HepG2 (cell line): ENCODE measurements around the gene CYP27B1. TPM values are rescaled to one million over a fixed set of nuclear protein-coding genes. Genes with fewer than 3 reads are reported as not detected.

Experiments used
- NAIF1 ChIP-seq: sonication (generic); formaldehyde crosslinking; IDR thresholded peaks from 2 replicates; pipeline ENCODE4 v1.5.0; 2020; ENCODE audit warnings: mild to moderate bottlenecking, missing genetic modification reagents, borderline replicate concordance
- SMC3 ChIP-seq: IDR thresholded peaks from 2 replicates; pipeline ENCODE4 v1.6.1; 2011; ENCODE audit warnings: low read length, improper control_type of control experiment
- XRCC5 ChIP-seq: fragments of 200-400 bp; formaldehyde crosslinking; optimal IDR thresholded peaks from 2 replicates; pipeline ENCODE3; 2017; ENCODE audit warnings: mild to moderate bottlenecking, low read length
- ZNF660 ChIP-seq: sonication (generic); formaldehyde crosslinking; IDR thresholded peaks from 2 replicates; pipeline ENCODE4 v1.5.1; 2020; ENCODE audit warnings: mild to moderate bottlenecking, low read depth, missing genetic modification reagents, borderline replicate concordance
- polyA plus RNA-seq, 8 experiments: library from polyadenylated mRNA; depleted of rRNA in 3 of 8; stranded (reverse) in 7 of 8; unstranded in 1 of 8; fragments of >200 nt; fragmentation: Illumina TruSeq in 4 of 8; extraction: Trizol in 4 of 8; gene quantifications; 2 replicates each; pipeline versions ENCODE4 v1.2.1 to v1.2.3, GENCODE V29; 2011 to 2016; ENCODE audit warnings: low read depth in 4 of 8, missing spikeins in 1 of 8, mixed read lengths in 1 of 8; ENCODE audit not compliant: insufficient read depth in 1 of 8
- total RNA-seq, 5 experiments: library from RNA; depleted of rRNA; stranded (reverse); fragments of >200 nt; fragmentation: Illumina TruSeq; extraction: Trizol; gene quantifications; 2 replicates each; pipeline ENCODE4 v1.2.3, GENCODE V29; 2016; ENCODE audit warnings: low read depth in 1 of 5
- TF ChIP-seq, protein P1 (sequence below): sonication (generic); formaldehyde crosslinking; IDR thresholded peaks from 2 replicates; pipeline ENCODE4 v1.4.0; 2020; ENCODE audit warnings: missing genetic modification reagents
- TF ChIP-seq, protein P2 (sequence below): sonication (generic); formaldehyde crosslinking; IDR thresholded peaks from 2 replicates; pipeline ENCODE4 v1.5.0; 2020; ENCODE audit warnings: missing genetic modification reagents, mild to moderate bottlenecking, borderline replicate concordance
- TF ChIP-seq, protein P3 (sequence below): IDR thresholded peaks from 2 replicates; pipeline ENCODE4 v1.6.1; 2016; ENCODE audit warnings: low read depth, missing genetic modification reagents, missing compliant biosample characterization
- TF ChIP-seq, protein P4 (sequence below): sonication (generic); formaldehyde crosslinking; IDR thresholded peaks from 2 replicates; pipeline ENCODE4 v1.4.0; 2020; ENCODE audit warnings: missing genetic modification reagents
- TF ChIP-seq, protein P5 (sequence below): sonication (generic); formaldehyde crosslinking; IDR thresholded peaks from 2 replicates; pipeline ENCODE4; 2020; ENCODE audit warnings: missing genetic modification reagents, mild to moderate bottlenecking, borderline replicate concordance

The CYP27B1 gene
- total and polyA plus RNA-seq, 2 of the 13 experiments (the other 11 are each of a cell fraction or from before 2014, with no cell fraction given) = 2.3 to 3.0 TPM

DNA sequence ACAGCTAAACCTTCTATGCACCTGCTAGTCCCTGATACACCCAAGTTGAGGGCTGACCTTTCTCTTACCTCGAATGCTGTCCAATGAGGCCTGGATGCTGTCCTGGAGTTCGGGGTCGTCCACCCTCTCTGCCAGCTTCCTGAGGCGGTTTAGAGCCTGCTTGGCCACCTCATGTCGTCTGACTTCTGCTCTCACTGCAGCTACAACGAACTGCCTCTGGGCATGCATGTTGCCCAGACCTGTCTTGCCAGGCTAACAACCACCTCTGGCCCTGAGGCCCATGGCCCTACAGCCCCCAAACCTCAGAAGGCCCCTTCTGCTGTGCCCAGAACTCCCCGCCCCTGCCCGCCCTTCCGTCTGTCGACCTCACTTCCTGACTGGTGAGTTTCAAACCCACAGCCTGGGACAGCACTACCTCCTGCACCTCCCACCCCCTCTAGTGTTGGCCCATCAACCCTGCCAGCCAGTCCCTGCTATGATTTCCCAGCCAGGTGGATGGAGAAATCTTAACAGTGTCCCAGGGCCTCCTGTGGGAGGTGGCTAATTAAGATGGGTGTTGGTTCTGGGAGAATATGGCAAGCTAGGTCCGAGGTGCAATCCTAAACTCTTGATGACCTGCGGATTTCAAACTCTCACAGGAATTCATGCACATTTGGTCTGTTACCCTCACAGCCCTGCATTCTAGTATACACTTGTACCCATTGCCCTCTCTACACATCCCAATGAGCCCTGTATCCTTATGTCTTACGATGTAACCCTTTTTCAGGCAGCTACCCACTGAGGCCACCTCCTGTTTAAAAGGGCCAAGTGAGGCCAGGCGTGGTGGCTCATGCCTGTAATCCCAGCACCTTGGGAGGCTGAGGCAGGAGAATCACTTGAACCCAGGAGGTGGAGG is 24.8 kb downstream of the CYP27B1 start (continued):
- TF ChIP-seq, protein P1, sequence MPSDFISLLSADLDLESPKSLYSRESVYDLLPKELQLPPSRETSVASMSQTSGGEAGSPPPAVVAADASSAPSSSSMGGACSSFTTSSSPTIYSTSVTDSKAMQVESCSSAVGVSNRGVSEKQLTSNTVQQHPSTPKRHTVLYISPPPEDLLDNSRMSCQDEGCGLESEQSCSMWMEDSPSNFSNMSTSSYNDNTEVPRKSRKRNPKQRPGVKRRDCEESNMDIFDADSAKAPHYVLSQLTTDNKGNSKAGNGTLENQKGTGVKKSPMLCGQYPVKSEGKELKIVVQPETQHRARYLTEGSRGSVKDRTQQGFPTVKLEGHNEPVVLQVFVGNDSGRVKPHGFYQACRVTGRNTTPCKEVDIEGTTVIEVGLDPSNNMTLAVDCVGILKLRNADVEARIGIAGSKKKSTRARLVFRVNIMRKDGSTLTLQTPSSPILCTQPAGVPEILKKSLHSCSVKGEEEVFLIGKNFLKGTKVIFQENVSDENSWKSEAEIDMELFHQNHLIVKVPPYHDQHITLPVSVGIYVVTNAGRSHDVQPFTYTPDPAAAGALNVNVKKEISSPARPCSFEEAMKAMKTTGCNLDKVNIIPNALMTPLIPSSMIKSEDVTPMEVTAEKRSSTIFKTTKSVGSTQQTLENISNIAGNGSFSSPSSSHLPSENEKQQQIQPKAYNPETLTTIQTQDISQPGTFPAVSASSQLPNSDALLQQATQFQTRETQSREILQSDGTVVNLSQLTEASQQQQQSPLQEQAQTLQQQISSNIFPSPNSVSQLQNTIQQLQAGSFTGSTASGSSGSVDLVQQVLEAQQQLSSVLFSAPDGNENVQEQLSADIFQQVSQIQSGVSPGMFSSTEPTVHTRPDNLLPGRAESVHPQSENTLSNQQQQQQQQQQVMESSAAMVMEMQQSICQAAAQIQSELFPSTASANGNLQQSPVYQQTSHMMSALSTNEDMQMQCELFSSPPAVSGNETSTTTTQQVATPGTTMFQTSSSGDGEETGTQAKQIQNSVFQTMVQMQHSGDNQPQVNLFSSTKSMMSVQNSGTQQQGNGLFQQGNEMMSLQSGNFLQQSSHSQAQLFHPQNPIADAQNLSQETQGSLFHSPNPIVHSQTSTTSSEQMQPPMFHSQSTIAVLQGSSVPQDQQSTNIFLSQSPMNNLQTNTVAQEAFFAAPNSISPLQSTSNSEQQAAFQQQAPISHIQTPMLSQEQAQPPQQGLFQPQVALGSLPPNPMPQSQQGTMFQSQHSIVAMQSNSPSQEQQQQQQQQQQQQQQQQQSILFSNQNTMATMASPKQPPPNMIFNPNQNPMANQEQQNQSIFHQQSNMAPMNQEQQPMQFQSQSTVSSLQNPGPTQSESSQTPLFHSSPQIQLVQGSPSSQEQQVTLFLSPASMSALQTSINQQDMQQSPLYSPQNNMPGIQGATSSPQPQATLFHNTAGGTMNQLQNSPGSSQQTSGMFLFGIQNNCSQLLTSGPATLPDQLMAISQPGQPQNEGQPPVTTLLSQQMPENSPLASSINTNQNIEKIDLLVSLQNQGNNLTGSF (CRISPR knock-in tag) = no peak
- TF ChIP-seq, protein P2, sequence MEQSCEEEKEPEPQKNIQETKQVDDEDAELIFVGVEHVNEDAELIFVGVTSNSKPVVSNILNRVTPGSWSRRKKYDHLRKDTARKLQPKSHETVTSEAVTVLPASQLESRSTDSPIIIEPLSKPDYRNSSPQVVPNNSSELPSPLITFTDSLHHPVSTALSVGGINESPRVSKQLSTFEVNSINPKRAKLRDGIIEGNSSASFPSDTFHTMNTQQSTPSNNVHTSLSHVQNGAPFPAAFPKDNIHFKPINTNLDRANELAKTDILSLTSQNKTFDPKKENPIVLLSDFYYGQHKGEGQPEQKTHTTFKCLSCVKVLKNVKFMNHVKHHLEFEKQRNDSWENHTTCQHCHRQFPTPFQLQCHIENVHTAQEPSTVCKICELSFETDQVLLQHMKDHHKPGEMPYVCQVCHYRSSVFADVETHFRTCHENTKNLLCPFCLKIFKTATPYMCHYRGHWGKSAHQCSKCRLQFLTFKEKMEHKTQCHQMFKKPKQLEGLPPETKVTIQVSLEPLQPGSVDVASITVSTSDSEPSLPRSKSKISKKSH (CRISPR knock-in tag) = no peak
- TF ChIP-seq, protein P3, sequence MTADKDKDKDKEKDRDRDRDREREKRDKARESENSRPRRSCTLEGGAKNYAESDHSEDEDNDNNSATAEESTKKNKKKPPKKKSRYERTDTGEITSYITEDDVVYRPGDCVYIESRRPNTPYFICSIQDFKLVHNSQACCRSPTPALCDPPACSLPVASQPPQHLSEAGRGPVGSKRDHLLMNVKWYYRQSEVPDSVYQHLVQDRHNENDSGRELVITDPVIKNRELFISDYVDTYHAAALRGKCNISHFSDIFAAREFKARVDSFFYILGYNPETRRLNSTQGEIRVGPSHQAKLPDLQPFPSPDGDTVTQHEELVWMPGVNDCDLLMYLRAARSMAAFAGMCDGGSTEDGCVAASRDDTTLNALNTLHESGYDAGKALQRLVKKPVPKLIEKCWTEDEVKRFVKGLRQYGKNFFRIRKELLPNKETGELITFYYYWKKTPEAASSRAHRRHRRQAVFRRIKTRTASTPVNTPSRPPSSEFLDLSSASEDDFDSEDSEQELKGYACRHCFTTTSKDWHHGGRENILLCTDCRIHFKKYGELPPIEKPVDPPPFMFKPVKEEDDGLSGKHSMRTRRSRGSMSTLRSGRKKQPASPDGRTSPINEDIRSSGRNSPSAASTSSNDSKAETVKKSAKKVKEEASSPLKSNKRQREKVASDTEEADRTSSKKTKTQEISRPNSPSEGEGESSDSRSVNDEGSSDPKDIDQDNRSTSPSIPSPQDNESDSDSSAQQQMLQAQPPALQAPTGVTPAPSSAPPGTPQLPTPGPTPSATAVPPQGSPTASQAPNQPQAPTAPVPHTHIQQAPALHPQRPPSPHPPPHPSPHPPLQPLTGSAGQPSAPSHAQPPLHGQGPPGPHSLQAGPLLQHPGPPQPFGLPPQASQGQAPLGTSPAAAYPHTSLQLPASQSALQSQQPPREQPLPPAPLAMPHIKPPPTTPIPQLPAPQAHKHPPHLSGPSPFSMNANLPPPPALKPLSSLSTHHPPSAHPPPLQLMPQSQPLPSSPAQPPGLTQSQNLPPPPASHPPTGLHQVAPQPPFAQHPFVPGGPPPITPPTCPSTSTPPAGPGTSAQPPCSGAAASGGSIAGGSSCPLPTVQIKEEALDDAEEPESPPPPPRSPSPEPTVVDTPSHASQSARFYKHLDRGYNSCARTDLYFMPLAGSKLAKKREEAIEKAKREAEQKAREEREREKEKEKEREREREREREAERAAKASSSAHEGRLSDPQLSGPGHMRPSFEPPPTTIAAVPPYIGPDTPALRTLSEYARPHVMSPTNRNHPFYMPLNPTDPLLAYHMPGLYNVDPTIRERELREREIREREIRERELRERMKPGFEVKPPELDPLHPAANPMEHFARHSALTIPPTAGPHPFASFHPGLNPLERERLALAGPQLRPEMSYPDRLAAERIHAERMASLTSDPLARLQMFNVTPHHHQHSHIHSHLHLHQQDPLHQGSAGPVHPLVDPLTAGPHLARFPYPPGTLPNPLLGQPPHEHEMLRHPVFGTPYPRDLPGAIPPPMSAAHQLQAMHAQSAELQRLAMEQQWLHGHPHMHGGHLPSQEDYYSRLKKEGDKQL (CRISPR knock-in tag) = no peak
- TF ChIP-seq SMC3 (peak; percentile 13; the same call in 1 of the 2 replicates), NAIF1 (no peak), XRCC5 (no peak), ZNF660 (CRISPR knock-in tag) (no peak)
- TF ChIP-seq, protein P4, sequence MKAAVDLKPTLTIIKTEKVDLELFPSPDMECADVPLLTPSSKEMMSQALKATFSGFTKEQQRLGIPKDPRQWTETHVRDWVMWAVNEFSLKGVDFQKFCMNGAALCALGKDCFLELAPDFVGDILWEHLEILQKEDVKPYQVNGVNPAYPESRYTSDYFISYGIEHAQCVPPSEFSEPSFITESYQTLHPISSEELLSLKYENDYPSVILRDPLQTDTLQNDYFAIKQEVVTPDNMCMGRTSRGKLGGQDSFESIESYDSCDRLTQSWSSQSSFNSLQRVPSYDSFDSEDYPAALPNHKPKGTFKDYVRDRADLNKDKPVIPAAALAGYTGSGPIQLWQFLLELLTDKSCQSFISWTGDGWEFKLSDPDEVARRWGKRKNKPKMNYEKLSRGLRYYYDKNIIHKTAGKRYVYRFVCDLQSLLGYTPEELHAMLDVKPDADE (CRISPR knock-in tag) = no peak
- TF ChIP-seq, protein P5, sequence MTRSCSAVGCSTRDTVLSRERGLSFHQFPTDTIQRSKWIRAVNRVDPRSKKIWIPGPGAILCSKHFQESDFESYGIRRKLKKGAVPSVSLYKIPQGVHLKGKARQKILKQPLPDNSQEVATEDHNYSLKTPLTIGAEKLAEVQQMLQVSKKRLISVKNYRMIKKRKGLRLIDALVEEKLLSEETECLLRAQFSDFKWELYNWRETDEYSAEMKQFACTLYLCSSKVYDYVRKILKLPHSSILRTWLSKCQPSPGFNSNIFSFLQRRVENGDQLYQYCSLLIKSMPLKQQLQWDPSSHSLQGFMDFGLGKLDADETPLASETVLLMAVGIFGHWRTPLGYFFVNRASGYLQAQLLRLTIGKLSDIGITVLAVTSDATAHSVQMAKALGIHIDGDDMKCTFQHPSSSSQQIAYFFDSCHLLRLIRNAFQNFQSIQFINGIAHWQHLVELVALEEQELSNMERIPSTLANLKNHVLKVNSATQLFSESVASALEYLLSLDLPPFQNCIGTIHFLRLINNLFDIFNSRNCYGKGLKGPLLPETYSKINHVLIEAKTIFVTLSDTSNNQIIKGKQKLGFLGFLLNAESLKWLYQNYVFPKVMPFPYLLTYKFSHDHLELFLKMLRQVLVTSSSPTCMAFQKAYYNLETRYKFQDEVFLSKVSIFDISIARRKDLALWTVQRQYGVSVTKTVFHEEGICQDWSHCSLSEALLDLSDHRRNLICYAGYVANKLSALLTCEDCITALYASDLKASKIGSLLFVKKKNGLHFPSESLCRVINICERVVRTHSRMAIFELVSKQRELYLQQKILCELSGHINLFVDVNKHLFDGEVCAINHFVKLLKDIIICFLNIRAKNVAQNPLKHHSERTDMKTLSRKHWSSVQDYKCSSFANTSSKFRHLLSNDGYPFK (CRISPR knock-in tag) = no peak
